GM10847 (cell line): Measurements from ENCODE around the gene STK32C.

ENCODE experiments used
- POLR2A ChIP-seq: IDR thresholded peaks from 2 replicates; pipeline ENCODE4 v1.6.1; 2011; ENCODE audit not compliant: insufficient read length; ENCODE audit errors: extremely low read depth

STK32C gene

DNA sequence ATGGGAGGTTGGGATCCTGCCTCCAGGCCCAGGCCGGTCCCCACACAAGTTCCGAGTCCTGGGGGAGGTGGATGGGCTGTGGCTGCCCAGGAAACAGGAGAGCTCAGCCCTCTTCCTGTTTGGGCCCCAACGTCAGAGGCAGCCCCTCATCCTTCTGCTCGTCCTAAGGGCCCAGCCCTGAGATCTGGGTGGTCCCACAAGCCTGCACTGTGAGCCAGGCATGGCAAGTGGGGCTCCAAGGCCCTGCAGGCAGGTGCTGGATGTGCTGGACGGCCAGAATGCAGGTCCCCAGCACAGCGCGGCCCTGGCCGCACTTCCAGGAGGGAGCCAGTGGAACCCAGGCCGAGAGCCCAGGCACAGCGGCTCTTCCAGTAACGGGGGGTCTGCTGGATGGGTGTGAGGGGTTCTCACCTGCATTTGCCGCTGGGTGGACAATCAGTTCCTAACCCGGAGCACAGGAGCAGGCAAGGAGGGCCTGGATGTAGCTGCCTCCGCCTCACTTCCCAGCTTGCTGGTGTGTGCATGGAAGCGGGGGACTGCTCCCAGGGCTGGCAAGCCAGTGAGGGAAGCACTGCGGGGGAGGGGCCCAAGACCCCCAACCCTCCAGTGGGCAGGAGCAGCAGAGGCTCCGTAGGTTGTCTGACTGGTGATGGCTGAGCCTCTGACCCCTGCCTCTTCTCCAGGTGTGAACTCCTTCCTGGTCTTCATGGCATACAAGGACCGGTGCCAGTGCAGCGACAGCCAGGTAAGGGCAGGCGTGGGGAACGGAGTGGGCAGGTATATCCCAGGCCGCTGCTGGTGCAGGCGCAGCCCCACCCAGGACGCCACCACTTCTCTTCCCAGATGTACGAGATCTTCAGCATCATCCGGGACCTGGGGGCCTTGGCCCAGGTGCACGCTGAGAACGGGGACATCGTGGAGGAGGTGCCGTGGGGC is 111.3 kb downstream of the STK32C start:
- TF ChIP-seq POLR2A, result no peak

DNA sequence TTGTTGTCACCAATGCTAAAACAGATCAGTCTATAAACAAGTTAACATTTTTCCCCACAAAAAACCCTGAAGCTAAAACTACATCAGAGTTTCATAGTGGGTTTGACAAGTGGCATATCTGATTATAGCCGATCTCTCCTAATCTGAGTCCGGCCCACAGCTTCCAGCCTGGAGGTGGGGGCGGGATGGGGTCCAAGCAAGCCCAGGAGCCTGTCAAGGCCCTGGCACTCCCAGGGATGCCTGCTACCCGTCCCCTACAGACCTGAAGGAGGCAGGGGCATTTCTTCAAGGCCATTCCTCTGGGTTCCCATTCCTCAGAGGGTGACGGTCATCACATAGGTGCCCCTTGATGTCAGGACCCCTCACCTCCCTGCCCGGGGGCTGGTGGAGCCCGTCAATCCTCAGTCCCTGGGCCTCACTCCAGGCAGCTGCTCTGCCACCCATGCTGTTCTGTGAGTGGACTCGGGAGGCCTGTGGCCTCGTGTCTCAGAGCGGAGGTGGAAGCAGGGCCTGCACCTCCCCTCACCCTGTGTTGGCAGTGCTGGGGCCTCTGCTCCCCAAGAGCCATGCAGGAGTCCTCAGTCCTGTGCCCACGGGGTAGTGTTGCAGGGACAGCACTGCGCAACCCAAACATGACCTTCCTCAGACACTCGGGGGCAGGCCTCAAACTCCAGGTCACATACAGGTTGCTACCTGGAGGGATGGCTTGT is 112.2 kb downstream of the STK32C start:
- no peak for TF ChIP-seq POLR2A

DNA sequence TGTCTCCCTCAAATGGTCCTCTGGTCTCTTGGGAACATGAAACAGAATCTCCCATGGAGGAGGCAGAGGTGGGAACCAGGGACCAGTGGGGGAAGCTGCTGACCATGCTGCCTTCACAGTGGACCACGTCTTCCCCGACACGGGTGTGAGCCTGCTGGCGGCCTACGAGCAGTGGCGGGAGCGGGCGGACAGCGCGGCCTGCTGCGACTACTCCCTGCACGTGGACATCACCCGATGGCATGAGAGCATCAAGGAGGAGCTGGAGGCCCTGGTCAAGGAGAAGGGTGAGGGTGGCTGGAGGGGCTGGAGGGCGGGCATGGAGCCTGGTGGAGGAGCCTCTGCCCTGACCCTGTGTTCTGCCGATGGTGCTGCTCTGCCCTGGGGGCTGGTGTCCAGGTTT is 113.0 kb downstream of the STK32C start:
- TF ChIP-seq POLR2A, result no peak

DNA sequence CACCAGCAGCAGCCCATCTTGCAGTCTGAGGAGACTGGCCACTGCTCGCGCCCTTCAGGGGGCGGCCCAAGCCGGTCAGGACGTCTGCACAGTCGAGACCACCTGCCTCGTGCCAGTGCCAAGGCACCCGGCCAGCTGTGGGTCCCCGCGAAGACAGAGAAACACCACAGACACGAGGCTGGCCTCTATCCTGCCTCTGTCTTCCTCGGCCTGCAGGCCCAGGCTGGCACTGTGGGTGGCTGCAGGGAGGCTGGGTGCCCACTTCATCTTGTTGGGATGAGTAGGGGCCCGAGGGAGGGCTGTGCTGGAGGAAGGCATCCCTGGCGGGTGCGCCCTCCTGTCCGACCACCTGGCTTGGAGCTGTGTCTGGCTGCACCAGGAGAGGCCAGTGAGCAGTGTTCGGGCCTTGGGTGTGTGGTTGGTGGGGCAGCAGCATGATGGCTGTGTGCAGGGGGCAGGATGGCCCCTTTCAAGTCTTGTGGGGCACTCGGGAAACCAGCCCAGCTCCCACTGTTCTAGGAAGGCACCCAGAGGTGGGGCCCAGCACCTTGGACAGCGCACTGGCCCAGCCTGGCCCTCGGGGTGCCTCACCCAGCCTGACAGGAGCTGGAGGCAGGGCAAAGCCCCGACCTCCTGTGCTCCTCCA is 113.7 kb downstream of the STK32C start:
- no peak for TF ChIP-seq POLR2A

DNA sequence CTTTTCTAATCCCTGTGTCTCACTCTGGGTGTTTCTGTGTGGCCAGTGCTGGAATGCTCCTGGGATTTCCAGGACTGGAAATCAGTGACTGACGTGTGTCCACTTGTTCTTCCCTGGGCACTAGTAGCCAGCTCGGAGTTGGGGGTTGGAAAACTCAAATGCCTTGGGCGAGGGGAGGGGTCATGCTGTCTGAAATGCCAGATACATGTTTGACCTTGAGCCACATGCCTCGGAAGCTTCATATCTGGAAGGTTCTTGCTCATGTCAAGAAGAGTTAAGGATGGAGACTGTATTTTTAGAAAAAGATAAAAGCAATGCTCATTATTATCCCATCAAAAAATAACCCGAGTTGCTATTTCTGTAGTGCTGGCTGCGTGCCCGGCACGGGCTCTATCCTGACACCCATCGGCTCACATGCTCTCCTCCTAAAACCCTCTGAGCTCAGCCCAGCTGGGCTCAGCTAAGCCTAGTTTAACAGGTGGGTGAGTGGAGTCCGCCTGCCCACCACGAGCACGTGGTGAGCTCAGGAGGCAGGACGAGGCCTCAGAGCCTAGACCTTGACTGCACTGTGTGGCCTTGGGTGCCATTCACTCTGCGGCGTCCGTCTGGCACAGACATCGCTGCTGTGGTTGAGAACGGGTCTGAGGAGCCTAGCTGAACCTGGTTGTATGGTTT is 114.6 kb downstream of the STK32C start:
- TF ChIP-seq POLR2A, result no peak

DNA sequence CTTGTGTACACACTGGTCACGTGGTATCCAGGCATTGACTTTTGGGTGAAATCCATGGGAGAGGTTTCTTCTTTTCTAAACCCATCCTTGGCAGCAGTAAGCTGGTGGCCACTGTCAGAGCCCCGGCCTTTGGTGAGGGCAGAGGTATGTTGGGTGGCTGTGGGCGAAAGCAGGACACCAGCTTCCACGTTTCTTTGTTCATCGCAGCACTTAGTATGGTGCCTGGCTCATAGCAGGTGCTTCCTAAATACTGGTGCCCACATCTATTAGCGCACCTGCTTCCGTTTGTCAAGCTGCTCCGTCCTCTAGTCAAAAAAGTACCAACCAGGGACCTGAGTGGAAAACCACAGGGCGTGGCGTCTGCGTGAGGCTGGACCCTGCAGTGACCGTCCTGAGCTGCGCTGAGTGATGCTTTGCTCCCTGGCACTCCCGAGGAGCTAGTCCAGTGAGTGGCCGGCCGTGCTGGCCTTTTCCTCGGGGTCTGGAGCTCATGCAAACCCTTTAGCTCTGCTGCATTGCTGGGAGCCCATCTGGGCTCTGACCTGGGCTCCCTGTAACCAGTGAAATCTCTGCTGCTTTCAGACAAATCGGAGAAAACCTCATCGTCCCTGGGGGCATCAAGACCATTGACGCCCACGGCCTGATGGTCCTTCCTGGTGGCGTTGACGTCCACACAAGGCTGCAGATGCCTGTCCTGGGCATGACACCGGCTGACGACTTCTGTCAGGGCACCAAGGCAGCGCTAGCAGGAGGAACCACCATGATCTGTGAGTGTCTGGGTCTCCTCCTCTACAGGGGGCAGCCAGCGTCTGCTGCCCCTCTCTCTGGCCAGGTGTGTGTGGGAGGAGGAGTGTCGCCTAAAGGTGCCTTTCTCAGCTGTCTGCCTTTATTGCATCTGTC is 115.4 kb downstream of the STK32C start:
- TF ChIP-seq POLR2A, result no peak

DNA sequence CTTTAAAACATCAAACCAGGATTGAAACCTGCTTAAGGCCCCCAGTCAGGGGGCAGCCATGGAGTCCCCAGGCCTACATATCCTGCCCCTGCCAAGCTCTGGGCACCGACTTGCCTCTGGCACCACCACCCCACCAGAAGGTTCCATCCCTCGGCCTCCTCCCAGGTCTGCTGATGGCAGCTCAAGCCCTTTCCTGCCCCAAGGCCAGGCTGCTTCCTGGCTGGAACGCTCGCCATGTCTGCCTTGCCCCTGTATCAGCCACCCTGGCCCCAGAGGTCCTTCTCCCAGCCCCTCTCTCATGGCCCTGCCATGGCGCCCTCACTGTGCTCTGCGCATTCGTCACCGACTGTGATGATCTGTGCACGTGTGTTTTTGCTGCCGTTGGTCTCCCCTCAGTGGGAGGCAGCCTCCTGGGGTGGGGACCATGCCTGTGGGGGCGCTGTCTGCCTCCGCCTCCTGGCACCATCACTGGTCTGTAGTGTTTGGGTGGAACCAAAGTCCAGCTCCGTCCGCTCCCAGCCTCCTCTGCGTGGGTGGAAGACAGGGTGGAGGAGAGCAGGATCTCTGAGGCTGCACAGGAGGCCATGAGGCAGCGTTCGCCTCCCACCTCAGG is 117.8 kb downstream of the STK32C start:
- TF ChIP-seq POLR2A, result no peak

DNA sequence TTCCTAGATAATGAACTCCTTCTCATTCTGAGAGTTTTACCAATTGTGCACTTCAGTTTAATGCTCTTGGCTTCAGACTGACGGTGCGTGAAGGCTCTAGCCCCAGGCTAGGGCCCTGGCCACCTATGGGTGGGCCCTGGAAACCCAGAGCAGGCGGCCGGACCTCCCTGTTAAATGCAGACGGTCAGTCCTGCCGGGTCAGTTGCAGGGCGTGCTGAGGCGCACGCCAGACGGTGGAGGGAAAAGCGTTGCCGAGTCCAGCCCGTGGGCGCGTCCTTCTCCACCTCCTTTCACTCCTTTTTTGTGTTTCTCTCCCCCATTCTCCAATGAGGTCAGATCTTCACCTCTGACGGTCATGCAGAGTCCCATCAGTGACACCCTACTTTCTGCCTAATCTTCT is 118.7 kb downstream of the STK32C start:
- TF ChIP-seq POLR2A, result no peak

DNA sequence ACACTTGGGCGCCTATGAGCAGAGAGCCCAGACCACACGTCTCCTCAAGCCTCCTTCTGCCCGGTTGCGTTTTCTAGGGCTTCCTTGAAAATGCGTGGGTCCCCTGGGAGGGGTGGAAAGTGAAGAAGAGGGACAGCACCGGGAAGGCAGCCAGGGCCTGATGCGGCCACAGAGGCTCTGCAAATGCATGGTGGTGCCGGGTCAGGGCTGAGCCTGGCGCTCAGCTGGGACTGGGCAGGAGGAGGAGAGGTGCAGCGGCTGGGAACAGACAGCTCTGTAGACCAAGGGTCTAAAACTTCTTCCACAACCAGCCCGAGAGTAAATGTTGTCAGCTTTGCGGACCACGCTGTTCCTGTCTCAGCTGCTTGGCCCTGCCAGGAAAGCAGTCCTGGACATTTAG is 119.4 kb downstream of the STK32C start:
- no peak for TF ChIP-seq POLR2A

DNA sequence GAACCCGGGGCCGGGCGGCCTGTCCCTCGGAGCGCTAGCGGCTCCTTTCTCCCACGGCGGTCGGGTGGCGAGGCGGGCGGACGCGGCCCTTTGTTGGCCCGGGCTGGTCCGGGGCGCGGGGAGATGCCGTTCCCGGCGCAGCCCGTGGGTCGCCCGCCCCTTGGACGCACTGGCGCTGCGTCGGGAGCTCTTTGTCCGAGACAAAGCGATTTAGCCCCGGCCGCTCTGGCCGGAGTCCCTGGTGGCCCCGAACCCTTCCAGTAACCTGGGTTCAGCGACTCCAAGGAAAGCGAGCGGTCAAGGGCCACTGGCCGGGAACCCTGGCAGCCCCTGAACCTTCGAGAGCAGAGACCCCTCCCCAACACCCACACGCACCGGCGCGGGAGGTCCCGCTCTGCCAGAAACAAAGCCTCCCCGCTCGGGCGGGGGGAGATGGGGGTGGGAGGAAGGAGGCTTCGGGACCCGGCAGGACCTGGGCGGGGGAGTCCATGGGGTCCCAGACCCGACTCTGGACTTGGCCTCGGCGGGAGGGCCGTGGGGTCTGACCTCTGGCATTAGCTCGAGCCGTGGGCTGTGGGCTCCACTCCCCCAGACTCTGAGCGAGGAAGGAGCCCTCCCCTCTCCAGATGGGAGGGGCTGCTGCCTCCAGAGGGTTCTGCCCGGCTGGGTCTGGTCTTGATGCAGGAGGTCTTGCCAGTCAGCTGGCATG is 120.2 kb downstream of the STK32C start:
- no peak for TF ChIP-seq POLR2A

DNA sequence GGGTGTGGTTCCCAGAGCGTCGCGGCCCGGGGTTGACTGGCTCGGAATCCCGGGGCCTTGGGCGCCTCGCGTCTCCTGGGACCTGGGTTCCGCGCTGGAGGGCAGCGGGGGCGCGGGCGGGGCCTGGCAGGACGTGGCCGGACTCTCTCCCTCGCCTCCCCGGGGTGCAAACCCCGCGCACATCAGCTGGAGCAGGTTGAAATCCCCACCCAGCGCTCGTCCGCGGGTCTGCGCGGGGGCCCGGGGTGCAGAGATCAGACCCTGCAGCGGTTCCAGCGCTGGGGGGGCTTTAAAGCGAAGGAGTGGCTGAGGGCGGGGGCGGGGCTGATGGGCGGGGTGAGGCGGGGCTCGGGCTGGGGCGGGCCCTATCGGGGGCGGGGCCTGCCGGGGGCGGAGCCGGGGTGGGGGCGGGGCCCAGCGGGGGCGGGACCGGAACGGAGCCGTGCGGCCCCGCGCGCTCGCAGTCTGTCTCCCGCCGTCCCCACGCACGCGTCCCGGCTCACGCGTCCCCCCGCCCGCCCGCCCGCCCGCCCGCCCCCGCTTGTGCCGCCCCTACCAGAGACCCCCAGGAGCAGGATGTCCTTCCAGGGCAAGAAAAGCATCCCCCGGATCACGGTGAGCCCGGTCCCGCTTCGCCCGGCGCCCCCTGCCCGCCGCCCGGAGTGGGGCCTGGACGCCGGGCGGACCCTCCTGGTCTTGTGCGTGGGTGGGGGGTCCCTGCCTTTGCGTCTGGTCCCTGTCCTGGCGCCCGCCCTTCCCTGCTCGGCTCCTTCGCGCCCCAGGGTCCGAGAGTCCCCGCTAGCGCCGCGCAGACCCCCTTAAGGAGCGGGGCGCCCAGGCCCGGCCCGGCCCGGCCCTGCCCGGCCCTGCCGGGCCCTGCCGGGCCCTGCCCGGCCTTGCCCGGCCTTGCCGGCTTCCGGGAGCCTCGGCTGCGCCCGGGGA is 121.0 kb downstream of the STK32C start, which contains the start of gene DPYSL4:
Gene DPYSL4, plus strand, starts transcription at position 461 of the 942 bp plus-strand sequence. Its CDS starts 116 bp downstream, at position 577.
- no peak for TF ChIP-seq POLR2A

DNA sequence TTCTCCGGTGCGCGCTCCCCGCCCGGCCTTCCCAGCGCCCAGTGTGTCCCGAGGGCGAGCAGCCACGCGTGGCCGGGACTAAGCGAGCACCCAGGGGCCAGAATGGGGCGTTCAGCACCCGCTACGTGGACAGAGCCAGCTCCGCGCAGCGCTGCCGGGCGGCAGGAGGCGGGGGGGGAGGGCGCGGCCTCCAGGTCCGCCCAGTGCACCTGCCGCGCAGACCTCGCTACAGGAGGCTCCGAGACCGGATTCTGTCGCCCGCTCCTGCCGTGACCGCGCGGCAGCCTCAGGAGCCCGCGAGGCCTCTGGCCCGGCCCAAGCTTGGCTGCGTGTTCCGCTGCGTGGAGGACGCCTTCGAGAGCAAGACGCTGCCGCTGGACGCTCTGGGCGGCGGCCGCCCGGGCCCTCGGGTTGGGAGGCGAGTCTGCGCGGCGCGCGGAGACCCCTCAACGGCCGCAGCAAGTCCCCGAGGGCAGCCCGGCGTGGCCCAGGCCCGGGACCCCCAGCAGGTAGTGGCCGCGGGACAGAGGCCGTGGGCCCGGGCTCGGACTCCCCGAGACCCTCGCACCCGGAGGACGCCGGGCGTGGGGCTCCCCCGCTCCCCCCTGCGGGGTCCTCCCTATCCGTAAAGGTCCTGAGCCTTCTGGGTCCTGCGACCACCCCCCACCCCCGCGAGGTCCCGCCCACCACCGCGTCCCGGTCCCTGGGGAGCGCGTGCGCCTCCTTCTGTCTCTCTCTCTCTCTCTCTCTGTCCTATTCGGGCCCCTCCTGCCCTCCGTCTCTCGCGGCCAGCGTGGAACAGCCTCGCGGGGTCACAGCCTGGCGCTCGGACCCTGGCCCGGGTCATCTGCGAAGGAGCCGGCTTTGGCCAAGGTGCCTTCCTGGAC is 121.9 kb downstream of the STK32C start:
- TF ChIP-seq POLR2A, result no peak
